ENCODE results near the gene ZNF182. TPM values are rescaled to one million over a fixed set of nuclear protein-coding genes. Genes with fewer than 3 reads are reported as not detected.
"Not testable (repeated sequence)": the region's sequence is repeated elsewhere in the genome, so short reads cannot be mapped to it uniquely, and the experiment has no call there.

ZNF182 gene
- 10 to 100 TPM in 2 of 6 donors, 1 to 10 TPM in 4; 4.5 to 13.6 (median 5.0) TPM for total RNA-seq

DNA sequence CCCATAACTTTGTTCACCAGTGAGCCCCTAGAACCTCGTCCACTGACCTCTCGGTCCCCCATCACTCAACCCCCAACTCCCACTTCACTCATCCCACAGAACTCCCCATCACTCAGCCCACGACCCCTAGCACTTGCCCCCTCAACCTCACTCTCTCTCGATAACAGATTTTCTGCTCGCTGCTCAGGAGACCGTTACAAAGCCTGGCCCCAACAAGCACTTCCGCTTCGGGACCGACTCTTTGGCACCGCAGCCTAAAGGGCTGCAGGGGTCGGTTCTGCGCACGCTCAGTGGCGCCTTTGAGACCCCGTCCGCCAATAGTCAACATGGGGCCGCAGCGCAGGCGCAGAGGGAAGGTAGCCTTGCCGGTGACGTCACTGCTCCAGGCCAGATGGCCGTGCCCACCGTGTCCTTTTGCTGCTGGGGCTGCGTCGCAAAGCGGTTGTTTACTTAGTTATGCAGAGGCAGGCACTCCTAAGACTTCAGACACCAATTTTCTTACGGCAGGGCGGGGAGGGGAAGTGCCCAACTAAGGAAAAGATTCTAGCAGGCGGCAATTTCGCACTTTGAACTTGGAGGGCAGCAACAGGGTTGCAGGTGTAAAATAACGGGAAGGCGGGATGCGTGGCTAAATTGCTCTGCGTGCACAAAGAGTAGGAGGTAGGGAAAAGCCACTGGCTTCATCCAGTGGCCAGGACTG lies at the start of gene ZNF182:
TSS of gene ZNF182 (minus strand) at position 232 of the 700 bp plus-strand sequence. CDS start 1,380 bp downstream, outside the sequence.
- ATAC-seq (ENCODE audit: low FRiP score in 2 of 2) (peak; percentile 94 to 99), DNase-seq (peak; percentile 94 to 95)
- H3K36me3 ChIP-seq, result no peaks in the 10 kb centered on the region
- H3K27me3 ChIP-seq, result no peaks in the 10 kb centered on the region
- H3K4me3 ChIP-seq, result peak within 1 kb of the TSS; percentile 43 to 67 (median 50)
- H3K9me3 ChIP-seq, result peaks cover 0 to 8% (median 0%) of the 10 kb centered on the region in 4 donors
- H3K27ac ChIP-seq, result peak within 1 kb of the TSS; percentile 62 to 87 (median 76)
- H3K4me1 ChIP-seq, result peaks cover 0 to 3% (median 1%) of the 10 kb centered on the region in 4 donors
- WGBS, 2 donors, result 0 to 51% methylated on average over 19 to 34 of the region's 34 CpGs
- TF ChIP-seq POLR2AphosphoS5 (IDR thresholded peaks at IDR 0.05) (peak in 1 of 2 donors; percentile 39), EP300 (IDR thresholded peaks at IDR 0.05) (no peak), POLR2A (IDR thresholded peaks at IDR 0.05) (peak in 3 of 4 donors; percentile 49 to 73 (median 49))
- TF ChIP-seq, protein P1, sequence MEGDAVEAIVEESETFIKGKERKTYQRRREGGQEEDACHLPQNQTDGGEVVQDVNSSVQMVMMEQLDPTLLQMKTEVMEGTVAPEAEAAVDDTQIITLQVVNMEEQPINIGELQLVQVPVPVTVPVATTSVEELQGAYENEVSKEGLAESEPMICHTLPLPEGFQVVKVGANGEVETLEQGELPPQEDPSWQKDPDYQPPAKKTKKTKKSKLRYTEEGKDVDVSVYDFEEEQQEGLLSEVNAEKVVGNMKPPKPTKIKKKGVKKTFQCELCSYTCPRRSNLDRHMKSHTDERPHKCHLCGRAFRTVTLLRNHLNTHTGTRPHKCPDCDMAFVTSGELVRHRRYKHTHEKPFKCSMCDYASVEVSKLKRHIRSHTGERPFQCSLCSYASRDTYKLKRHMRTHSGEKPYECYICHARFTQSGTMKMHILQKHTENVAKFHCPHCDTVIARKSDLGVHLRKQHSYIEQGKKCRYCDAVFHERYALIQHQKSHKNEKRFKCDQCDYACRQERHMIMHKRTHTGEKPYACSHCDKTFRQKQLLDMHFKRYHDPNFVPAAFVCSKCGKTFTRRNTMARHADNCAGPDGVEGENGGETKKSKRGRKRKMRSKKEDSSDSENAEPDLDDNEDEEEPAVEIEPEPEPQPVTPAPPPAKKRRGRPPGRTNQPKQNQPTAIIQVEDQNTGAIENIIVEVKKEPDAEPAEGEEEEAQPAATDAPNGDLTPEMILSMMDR (IDR thresholded peaks at IDR 0.05), result no peak

- Histone ChIP-seq H3K9me3 (no peaks in the 10 kb centered on the region), H3K27ac (no peak overlapping the region), H3K4me3 (no peak overlapping the region), H3K4me1 (no peaks in the 10 kb centered on the region), H3K36me3 (no peaks in the 10 kb centered on the region), H3K27me3 (no peaks in the 10 kb centered on the region)
- ATAC-seq (ENCODE audit: low FRiP score in 2 of 2) (no peak), DNase-seq (no peak)
- 71 to 83% methylated on average over 1 to 5 of the region's 5 CpGs for WGBS, 2 donors
- TF ChIP-seq POLR2AphosphoS5 (IDR thresholded peaks at IDR 0.05) (no peak), EP300 (IDR thresholded peaks at IDR 0.05) (no peak)
These were observed 43.1 kb upstream of the ZNF182 start for GRCh38 chrX:48046846-48047245.

DNA sequence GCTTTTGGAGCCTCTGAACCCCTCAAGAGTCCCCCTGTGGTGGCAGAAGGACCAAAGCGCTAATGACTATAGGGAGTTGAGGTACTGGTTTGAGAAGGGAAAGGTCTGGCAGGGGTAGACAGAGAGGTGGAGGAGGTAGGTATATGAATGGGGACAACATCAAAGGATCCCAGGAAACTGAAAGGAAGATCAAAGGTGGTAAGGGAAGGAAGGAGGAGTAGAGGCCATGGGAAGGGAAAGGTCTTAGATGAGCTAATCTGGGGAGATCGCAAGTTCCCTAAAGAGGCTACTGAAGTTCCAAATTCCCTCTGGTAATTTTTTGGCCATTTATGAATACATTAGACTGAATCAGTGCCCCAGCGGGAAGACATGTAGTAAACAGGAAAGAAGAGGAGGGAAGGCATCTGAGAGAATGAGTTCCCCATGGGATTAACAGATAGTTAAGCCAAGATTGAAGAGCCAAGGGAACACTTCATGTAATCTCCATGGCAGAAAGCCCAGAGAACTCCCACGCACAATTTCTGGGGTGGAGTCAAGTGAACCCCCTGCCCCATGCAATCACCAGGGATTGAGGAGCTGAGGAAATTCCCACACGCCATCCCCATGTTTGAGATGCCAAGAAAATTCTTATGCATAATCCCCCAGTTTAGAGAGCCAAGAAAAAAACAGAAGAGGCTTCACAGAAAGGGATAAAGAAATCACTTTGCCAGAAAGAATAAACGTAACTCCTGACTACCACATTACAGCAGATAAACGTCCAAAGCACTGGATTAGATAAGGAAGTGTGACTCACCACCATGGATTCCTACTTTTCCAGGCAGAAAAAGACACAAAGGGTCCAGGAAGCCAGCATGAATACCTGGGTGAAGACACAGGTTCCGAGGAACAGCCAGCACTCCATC lies 41.9 kb upstream of the ZNF182 start:
- Histone ChIP-seq H3K4me1 (no peaks in the 10 kb centered on the region), H3K36me3 (no peaks in the 10 kb centered on the region), H3K4me3 (no peak overlapping the region), H3K9me3 (no peaks in the 10 kb centered on the region), H3K27me3 (no peaks in the 10 kb centered on the region), H3K27ac (peak overlapping the region in 3 of 4 donors; percentile 25 to 46 (median 35))
- 55 to 59% methylated on average over 8 of the region's 8 CpGs for WGBS, 2 donors
- peak in 1 of 2 donors; percentile 41 for ATAC-seq (ENCODE audit: low FRiP score in 2 of 2)
- no peak for TF ChIP-seq EP300 (IDR thresholded peaks at IDR 0.05)
- no peak for TF ChIP-seq POLR2A (IDR thresholded peaks at IDR 0.05)
- TF ChIP-seq POLR2AphosphoS5 (IDR thresholded peaks at IDR 0.05), result no peak
- TF ChIP-seq, protein P1 (IDR thresholded peaks at IDR 0.05), result no peak
- DNase-seq, result no peak

DNA sequence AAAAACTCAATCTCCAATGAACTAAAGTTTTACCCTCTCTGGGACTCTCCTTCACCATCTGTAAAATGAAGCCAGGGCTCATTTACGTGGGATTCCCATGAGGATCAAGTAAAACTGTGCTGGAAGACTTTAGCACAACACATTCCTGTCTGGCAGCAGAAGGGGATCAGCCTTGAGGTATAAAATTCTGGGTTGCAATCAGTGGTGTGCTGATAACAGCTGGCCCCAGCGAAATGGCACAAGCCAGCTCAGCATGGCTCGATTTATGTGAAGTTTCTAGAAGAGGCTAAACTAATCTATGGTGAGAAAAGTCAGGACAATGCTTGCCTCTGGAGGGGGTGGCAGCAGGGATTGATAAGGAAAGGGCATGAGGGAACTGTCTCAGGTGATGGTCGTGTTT lies 39.3 kb upstream of the ZNF182 start:
- Histone ChIP-seq H3K27me3 (no peaks in the 10 kb centered on the region), H3K27ac (no peak overlapping the region), H3K4me3 (no peak overlapping the region), H3K9me3 (no peaks in the 10 kb centered on the region), H3K36me3 (no peaks in the 10 kb centered on the region), H3K4me1 (no peaks in the 10 kb centered on the region)
- no peak for DNase-seq
- TF ChIP-seq EP300 (IDR thresholded peaks at IDR 0.05) (no peak), POLR2AphosphoS5 (IDR thresholded peaks at IDR 0.05) (no peak)
- WGBS, 2 donors, result 73 to 78% methylated on average over 4 of the region's 4 CpGs
- ATAC-seq (ENCODE audit: low FRiP score in 2 of 2), result no peak

DNA sequence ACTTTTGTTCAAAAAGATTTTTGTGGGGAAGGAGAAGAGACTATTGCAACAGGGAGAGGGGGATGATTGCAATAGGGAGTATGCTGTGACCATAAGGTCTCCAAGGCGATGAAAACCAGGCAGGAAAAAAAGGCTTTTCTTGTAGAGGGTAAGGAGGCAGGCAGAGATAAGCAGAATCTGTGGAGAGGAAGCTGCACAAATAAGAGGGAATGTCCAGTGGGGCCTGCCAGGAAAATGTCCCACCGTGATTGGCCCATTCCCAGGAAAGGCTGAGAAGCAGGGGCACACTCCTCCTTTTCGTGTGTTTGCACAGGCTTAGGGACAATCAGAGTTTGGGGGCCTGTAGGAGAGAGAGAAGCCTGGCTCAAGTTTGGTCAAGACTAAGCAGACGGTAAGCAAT lies 32.1 kb upstream of the ZNF182 start:
- ATAC-seq (ENCODE audit: low FRiP score in 2 of 2) (no peak), DNase-seq (no peak)
- TF ChIP-seq POLR2A (IDR thresholded peaks at IDR 0.05), result no peak
- TF ChIP-seq, protein P1 (IDR thresholded peaks at IDR 0.05), result no peak
- TF ChIP-seq POLR2AphosphoS5 (IDR thresholded peaks at IDR 0.05), result no peak
- no peak for TF ChIP-seq EP300 (IDR thresholded peaks at IDR 0.05)
- Histone ChIP-seq H3K27ac (no peak overlapping the region), H3K4me1 (no peaks in the 10 kb centered on the region), H3K9me3 (no peaks in the 10 kb centered on the region), H3K4me3 (no peak overlapping the region), H3K27me3 (no peaks in the 10 kb centered on the region), H3K36me3 (no peaks in the 10 kb centered on the region)
- 58 to 73% methylated on average over 2 to 4 of the region's 4 CpGs for WGBS, 2 donors

GRCh38 chrX:48030641-48031173 lies 26.9 kb upstream of the ZNF182 start:
- H3K27ac ChIP-seq; DNase-seq; ATAC-seq (ENCODE audit: low FRiP score in 2 of 2); H3K9me3 ChIP-seq; H3K4me3 ChIP-seq; H3K4me1 ChIP-seq; H3K36me3 ChIP-seq; H3K27me3 ChIP-seq: not testable (repeated sequence)
- WGBS, 2 donors, result 57 to 90% methylated on average over 6 to 10 of the region's 10 CpGs

Data from upper lobe of left lung (tissue), 6 donors.